ENCODE measurements around the gene TUB. TPM values are rescaled to one million over a fixed set of nuclear protein-coding genes. Genes with fewer than 3 reads are reported as not detected.

Gene TUB
- polyA plus RNA-seq, 1 of the 3 experiments (the other 2 are of a cell fraction) = 11.3 TPM

DNA sequence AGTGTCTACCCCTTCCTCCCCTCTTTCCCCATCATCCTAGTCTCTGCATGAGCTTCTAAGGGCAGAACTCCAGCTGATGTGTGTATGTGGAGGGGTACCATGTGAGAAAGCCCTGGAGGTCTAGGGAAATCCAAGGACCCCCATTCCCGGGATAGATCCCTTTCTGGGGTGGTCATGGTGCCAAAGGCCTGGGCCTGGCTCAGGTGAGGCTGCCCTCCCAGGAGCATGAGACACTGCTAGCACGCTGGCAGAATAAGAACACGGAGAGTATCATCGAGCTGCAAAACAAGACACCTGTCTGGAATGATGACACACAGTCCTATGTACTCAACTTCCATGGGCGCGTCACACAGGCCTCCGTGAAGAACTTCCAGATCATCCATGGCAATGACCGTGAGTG, 19.6 kb downstream of the TUB start:
- Histone ChIP-seq H3K4me2 (no peak overlapping the region), H2AFZ (ENCODE audit: low read depth) (no peak overlapping the region), H3K36me3 (replicated peaks in 1 of 2; ENCODE audit: control insufficient read depth in 1 of 2, insufficient read depth in 2 of 2, low read length in 1 of 2) (peaks cover 4 to 87% of the 10 kb centered on the region in 2 experiments), H3F3A (replicated peaks; ENCODE audit: insufficient read depth) (peaks cover 9% of the 10 kb centered on the region), H3K4me3 (ENCODE audit: low read depth in 2 of 2, low read length in 1 of 2) (no peak overlapping the region), H3K9me3 (no peaks in the 10 kb centered on the region), H3K79me2 (ENCODE audit: insufficient read depth) (no peaks in the 10 kb centered on the region), H4K20me1 (ENCODE audit: insufficient read depth) (no peaks in the 10 kb centered on the region), H3K27me3 (ENCODE audit: insufficient read depth) (no peaks in the 10 kb centered on the region), H3K4me1 (ENCODE audit: control insufficient read depth in 1 of 2, insufficient read depth in 2 of 2, low read depth in 1 of 2, low read length in 1 of 2) (peaks cover 2 to 6% of the 10 kb centered on the region in 2 experiments; a peak in 3 of 4 replicates), H3K27ac (ENCODE audit: low read depth in 2 of 2, low read length in 1 of 2) (no peak overlapping the region), H3K9ac (no peak overlapping the region), H3K9me2 (no peaks in the 10 kb centered on the region)
- 94% methylated on average over 7 of the region's 8 CpGs for WGBS (ENCODE audit: low lambda C conversion rate)
- CTCF ChIA-PET = interaction anchor here (1.2 to 26.8 kb wide), 10 partner anchors 11 to 466 kb away, joined by 3 to 620 read pairs (median 8); partner anchors contain the start of gene EIF3F
- DNase-seq = no peak
- POLR2A ChIA-PET = interaction anchor here (1.6 kb wide), 1 partner anchor 94 kb away, joined by 7 read pairs; no protein-coding TSS in a partner anchor
- TF ChIP-seq, protein P1, sequence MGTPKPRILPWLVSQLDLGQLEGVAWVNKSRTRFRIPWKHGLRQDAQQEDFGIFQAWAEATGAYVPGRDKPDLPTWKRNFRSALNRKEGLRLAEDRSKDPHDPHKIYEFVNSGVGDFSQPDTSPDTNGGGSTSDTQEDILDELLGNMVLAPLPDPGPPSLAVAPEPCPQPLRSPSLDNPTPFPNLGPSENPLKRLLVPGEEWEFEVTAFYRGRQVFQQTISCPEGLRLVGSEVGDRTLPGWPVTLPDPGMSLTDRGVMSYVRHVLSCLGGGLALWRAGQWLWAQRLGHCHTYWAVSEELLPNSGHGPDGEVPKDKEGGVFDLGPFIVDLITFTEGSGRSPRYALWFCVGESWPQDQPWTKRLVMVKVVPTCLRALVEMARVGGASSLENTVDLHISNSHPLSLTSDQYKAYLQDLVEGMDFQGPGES (IDR thresholded peaks at IDR 0.05; ENCODE audit: low read depth, low read length) = no peak
- TF ChIP-seq ELF1 (IDR thresholded peaks at IDR 0.05) (no peak), NRF1 (IDR thresholded peaks at IDR 0.05; ENCODE audit: low read depth, low read length) (no peak), MEF2A (IDR thresholded peaks at IDR 0.05; ENCODE audit: borderline replicate concordance, low read depth) (no peak), JUND (IDR thresholded peaks at IDR 0.05) (no peak), RXRA (IDR thresholded peaks at IDR 0.05; ENCODE audit: borderline replicate concordance, low read depth) (no peak), NFIC (IDR thresholded peaks at IDR 0.05; ENCODE audit: borderline replicate concordance) (no peak), SMC3 (IDR thresholded peaks at IDR 0.05; ENCODE audit: low read depth, low read length) (no peak), TAF1 (IDR thresholded peaks at IDR 0.05; ENCODE audit: borderline replicate concordance, low read depth, low read length) (no peak), FOXJ3 (CRISPR knock-in tag; IDR thresholded peaks at IDR 0.05) (no peak)
- TF ChIP-seq, protein P2, sequence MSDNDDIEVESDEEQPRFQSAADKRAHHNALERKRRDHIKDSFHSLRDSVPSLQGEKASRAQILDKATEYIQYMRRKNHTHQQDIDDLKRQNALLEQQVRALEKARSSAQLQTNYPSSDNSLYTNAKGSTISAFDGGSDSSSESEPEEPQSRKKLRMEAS (IDR thresholded peaks at IDR 0.05; ENCODE audit: low read depth) = no peak
- TF ChIP-seq, protein P3, sequence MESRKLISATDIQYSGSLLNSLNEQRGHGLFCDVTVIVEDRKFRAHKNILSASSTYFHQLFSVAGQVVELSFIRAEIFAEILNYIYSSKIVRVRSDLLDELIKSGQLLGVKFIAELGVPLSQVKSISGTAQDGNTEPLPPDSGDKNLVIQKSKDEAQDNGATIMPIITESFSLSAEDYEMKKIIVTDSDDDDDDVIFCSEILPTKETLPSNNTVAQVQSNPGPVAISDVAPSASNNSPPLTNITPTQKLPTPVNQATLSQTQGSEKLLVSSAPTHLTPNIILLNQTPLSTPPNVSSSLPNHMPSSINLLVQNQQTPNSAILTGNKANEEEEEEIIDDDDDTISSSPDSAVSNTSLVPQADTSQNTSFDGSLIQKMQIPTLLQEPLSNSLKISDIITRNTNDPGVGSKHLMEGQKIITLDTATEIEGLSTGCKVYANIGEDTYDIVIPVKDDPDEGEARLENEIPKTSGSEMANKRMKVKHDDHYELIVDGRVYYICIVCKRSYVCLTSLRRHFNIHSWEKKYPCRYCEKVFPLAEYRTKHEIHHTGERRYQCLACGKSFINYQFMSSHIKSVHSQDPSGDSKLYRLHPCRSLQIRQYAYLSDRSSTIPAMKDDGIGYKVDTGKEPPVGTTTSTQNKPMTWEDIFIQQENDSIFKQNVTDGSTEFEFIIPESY (IDR thresholded peaks at IDR 0.05; ENCODE audit: borderline replicate concordance, low read depth) = no peak

DNA sequence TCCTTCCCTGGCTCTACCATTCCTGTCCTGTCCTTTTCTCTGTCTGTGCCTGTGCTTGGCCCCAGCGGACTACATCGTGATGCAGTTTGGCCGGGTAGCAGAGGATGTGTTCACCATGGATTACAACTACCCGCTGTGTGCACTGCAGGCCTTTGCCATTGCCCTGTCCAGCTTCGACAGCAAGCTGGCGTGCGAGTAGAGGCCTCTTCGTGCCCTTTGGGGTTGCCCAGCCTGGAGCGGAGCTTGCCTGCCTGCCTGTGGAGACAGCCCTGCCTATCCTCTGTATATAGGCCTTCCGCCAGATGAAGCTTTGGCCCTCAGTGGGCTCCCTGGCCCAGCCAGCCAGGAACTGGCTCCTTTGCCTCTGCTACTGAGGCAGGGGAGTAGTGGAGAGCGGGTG, 20.4 kb downstream of the TUB start:
- no peak overlapping the region for H3K4me2 ChIP-seq
- peaks cover 9% of the 10 kb centered on the region for H3F3A ChIP-seq (replicated peaks; ENCODE audit: insufficient read depth)
- no peaks in the 10 kb centered on the region for H3K79me2 ChIP-seq (ENCODE audit: insufficient read depth)
- peaks cover 4 to 88% of the 10 kb centered on the region in 2 experiments for H3K36me3 ChIP-seq (replicated peaks in 1 of 2; ENCODE audit: control insufficient read depth in 1 of 2, insufficient read depth in 2 of 2, low read length in 1 of 2)
- H3K9me2 ChIP-seq = no peaks in the 10 kb centered on the region
- H4K20me1 ChIP-seq (ENCODE audit: insufficient read depth) = no peaks in the 10 kb centered on the region
- H3K27ac ChIP-seq (ENCODE audit: low read depth in 2 of 2, low read length in 1 of 2) = no peak overlapping the region; a peak in 1 of 4 replicates
- POLR2A ChIA-PET = no interaction called here
- H3K4me1 ChIP-seq (ENCODE audit: control insufficient read depth in 1 of 2, insufficient read depth in 2 of 2, low read depth in 1 of 2, low read length in 1 of 2) = peaks cover 2 to 6% of the 10 kb centered on the region in 2 experiments; a peak in 3 of 4 replicates
- no peak overlapping the region for H2AFZ ChIP-seq (ENCODE audit: low read depth)
- H3K27me3 ChIP-seq (ENCODE audit: insufficient read depth) = no peaks in the 10 kb centered on the region
- DNase-seq = no peak
- H3K4me3 ChIP-seq (ENCODE audit: low read depth in 2 of 2, low read length in 1 of 2) = no peak overlapping the region
- 97% methylated on average over 9 of the region's 11 CpGs for WGBS (ENCODE audit: low lambda C conversion rate)
- no peaks in the 10 kb centered on the region for H3K9me3 ChIP-seq
- H3K9ac ChIP-seq = no peak overlapping the region
- CTCF ChIA-PET = interaction anchor here (1.0 to 26.8 kb wide), 5 partner anchors 12 to 94 kb away, joined by 3 to 620 read pairs (median 176); no protein-coding TSS in a partner anchor
- TF ChIP-seq NFIC (IDR thresholded peaks at IDR 0.05; ENCODE audit: borderline replicate concordance) (no peak), TAF1 (IDR thresholded peaks at IDR 0.05; ENCODE audit: borderline replicate concordance, low read depth, low read length) (no peak), JUND (IDR thresholded peaks at IDR 0.05) (no peak), MEF2A (IDR thresholded peaks at IDR 0.05; ENCODE audit: borderline replicate concordance, low read depth) (no peak), RFX5 (IDR thresholded peaks at IDR 0.05; ENCODE audit: low read length) (no peak), EP300 (IDR thresholded peaks at IDR 0.05; ENCODE audit: borderline replicate concordance in 1 of 2, low read depth in 1 of 2, low read length in 1 of 2) (no peak), EZH2phosphoT487 (IDR thresholded peaks at IDR 0.05; ENCODE audit: borderline replicate concordance, low read depth) (no peak), GATA2 (CRISPR knock-in tag; IDR thresholded peaks at IDR 0.05) (no peak)
- TF ChIP-seq, protein P4, sequence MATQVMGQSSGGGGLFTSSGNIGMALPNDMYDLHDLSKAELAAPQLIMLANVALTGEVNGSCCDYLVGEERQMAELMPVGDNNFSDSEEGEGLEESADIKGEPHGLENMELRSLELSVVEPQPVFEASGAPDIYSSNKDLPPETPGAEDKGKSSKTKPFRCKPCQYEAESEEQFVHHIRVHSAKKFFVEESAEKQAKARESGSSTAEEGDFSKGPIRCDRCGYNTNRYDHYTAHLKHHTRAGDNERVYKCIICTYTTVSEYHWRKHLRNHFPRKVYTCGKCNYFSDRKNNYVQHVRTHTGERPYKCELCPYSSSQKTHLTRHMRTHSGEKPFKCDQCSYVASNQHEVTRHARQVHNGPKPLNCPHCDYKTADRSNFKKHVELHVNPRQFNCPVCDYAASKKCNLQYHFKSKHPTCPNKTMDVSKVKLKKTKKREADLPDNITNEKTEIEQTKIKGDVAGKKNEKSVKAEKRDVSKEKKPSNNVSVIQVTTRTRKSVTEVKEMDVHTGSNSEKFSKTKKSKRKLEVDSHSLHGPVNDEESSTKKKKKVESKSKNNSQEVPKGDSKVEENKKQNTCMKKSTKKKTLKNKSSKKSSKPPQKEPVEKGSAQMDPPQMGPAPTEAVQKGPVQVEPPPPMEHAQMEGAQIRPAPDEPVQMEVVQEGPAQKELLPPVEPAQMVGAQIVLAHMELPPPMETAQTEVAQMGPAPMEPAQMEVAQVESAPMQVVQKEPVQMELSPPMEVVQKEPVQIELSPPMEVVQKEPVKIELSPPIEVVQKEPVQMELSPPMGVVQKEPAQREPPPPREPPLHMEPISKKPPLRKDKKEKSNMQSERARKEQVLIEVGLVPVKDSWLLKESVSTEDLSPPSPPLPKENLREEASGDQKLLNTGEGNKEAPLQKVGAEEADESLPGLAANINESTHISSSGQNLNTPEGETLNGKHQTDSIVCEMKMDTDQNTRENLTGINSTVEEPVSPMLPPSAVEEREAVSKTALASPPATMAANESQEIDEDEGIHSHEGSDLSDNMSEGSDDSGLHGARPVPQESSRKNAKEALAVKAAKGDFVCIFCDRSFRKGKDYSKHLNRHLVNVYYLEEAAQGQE (IDR thresholded peaks at IDR 0.05; ENCODE audit: low read depth, low read length) = no peak

All from SK-N-SH (cell line).